Adipose tissue (tissue), 3 donors: Measurements from ENCODE around the gene CIRBP. TPM values are rescaled to one million over a fixed set of nuclear protein-coding genes. Genes with fewer than 3 reads are reported as not detected.

Source experiments
- H3K27ac ChIP-seq: one replicate; pipeline ENCODE4 v1.5.1; 2013; ENCODE audit warnings: low read depth, low read length
- WGBS, 3 donors: extraction: QIAGEN DNeasy Blood & Tissue Kit; methylation state at CpG; one replicate each; pipeline ENCODE4 v1.1.7; 2013; 5-methylcytosine and 5-hydroxymethylcytosine counted together
- polyA plus RNA-seq, 3 donors: library from polyadenylated mRNA; stranded (reverse); fragments of 200-250 nt; gene quantifications; one replicate each; pipeline ENCODE4 v1.2.3, GENCODE V29; 2013
- donor health status: healthy with polysubstance abuse.
- donor health status: Bipolar disorder and iron deficiency.
- donor health status: healthy.

The CIRBP gene
- polyA plus RNA-seq, 3 donors, result 346 to 568 (median 388) TPM

- peak overlapping the region; percentile 86 for H3K27ac ChIP-seq
- WGBS, 3 donors, result 7 to 11% (median 10%) methylated on average over 13 to 14 of the region's 14 CpGs
These were observed 7.7 kb upstream of the CIRBP start for GRCh38 chr19:1261538-1261797.

- H3K27ac ChIP-seq, result peak overlapping the region; percentile 86
- 23 to 34% (median 30%) methylated on average over 24 to 28 of the region's 28 CpGs for WGBS, 3 donors
These were observed 7.1 kb upstream of the CIRBP start for GRCh38 chr19:1261798-1262622.

GRCh38 chr19:1262623-1263123 is 6.5 kb upstream of the CIRBP start:
- 43 to 48% (median 45%) methylated on average over 18 to 21 of the region's 21 CpGs for WGBS, 3 donors
- H3K27ac ChIP-seq, result peak overlapping the region; percentile 86

- WGBS, 3 donors, result 71 to 81% (median 80%) methylated on average over 5 of the region's 5 CpGs
- H3K27ac ChIP-seq, result no peak overlapping the region
These were observed 5.9 kb upstream of the CIRBP start for GRCh38 chr19:1263188-1263587.

GRCh38 chr19:1264801-1265614 is 4.1 kb upstream of the CIRBP start:
- 70 to 77% (median 74%) methylated on average over 26 of the region's 26 CpGs for WGBS, 3 donors
- H3K27ac ChIP-seq, result peak overlapping the region; percentile 81

- peak overlapping the region; percentile 81 for H3K27ac ChIP-seq
- WGBS, 3 donors, result 10 to 43% (median 16%) methylated on average over 28 of the region's 28 CpGs
These were observed 3.5 kb upstream of the CIRBP start for GRCh38 chr19:1265615-1266128.

- no peak overlapping the region for H3K27ac ChIP-seq
- 1 to 9% (median 2%) methylated on average over 53 to 84 of the region's 84 CpGs for WGBS, 3 donors
These were observed 2.8 kb upstream of the CIRBP start for GRCh38 chr19:1266129-1266915.

- WGBS, 3 donors, result 1% methylated on average over 49 to 59 of the region's 59 CpGs
- no peak overlapping the region for H3K27ac ChIP-seq
These were observed 2.1 kb upstream of the CIRBP start for GRCh38 chr19:1266916-1267476.

- H3K27ac ChIP-seq, result no peak overlapping the region
- WGBS, 3 donors, result 29 to 48% (median 32%) methylated on average over 35 of the region's 35 CpGs
These were observed 1.5 kb upstream of the CIRBP start for GRCh38 chr19:1267477-1268225.

- peak overlapping the region; percentile 33 for H3K27ac ChIP-seq
- 49 to 56% (median 56%) methylated on average over 40 of the region's 40 CpGs for WGBS, 3 donors
These were observed 687 bp upstream of the CIRBP start for GRCh38 chr19:1268226-1269064.

- peak overlapping the region; percentile 88 for H3K27ac ChIP-seq
- WGBS, 3 donors, result 1% methylated on average over 32 to 64 of the region's 64 CpGs
These were observed 513 bp downstream of the CIRBP start for GRCh38 chr19:1269478-1270212.

GRCh38 chr19:1270213-1270853 is 1.2 kb downstream of the CIRBP start:
- H3K27ac ChIP-seq, result peak overlapping the region; percentile 75
- 9 to 30% (median 20%) methylated on average over 8 of the region's 8 CpGs for WGBS, 3 donors

GRCh38 chr19:1270854-1271527 is 1.9 kb downstream of the CIRBP start:
- WGBS, 3 donors, result 33 to 68% (median 65%) methylated on average over 26 of the region's 26 CpGs

GRCh38 chr19:1271528-1272422 is 2.6 kb downstream of the CIRBP start:
- 58 to 74% (median 73%) methylated on average over 37 of the region's 37 CpGs for whole genome bisulfite sequencing, 3 donors
- no peak overlapping the region for H3K27ac ChIP-seq

More at GRCh38 chr19:1270854-1271527, 1.9 kb downstream of the CIRBP start:
- no peak overlapping the region for H3K27ac ChIP-seq
